ENCODE measurements around the gene SLC38A3.

GRCh38 chr3:50259432-50260026 is 54.5 kb downstream of the SLC38A3 start:
- no peak for TF ChIP-seq EZH2 (IDR thresholded peaks at IDR 0.05)
- TF ChIP-seq, protein P1, sequence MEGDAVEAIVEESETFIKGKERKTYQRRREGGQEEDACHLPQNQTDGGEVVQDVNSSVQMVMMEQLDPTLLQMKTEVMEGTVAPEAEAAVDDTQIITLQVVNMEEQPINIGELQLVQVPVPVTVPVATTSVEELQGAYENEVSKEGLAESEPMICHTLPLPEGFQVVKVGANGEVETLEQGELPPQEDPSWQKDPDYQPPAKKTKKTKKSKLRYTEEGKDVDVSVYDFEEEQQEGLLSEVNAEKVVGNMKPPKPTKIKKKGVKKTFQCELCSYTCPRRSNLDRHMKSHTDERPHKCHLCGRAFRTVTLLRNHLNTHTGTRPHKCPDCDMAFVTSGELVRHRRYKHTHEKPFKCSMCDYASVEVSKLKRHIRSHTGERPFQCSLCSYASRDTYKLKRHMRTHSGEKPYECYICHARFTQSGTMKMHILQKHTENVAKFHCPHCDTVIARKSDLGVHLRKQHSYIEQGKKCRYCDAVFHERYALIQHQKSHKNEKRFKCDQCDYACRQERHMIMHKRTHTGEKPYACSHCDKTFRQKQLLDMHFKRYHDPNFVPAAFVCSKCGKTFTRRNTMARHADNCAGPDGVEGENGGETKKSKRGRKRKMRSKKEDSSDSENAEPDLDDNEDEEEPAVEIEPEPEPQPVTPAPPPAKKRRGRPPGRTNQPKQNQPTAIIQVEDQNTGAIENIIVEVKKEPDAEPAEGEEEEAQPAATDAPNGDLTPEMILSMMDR (IDR thresholded peaks at IDR 0.05): no peak

Measured in neural progenitor cell (in vitro differentiated cells).